ENCODE measurements around the gene MEF2B.

DNA sequence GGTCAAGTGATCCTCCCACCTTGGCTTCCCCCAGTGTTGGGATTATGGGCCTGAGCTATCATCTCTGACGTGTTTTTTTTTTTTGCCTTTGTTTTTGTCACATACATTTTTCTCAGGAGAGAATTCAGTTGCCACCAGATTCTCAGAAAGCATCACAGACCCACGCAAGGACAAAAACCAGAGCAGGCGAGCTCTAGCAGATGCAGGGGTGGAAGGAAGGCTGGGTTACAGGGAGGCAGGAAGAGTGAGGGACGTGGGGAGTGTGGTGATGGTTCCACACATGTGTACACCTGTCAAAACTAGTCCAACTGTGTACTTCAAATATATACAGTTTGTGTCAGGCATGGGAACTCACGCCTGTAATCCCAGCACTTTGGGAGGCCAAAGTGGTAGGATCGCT, 36.1 kb downstream of the MEF2B start:
- TF ChIP-seq, protein P1, sequence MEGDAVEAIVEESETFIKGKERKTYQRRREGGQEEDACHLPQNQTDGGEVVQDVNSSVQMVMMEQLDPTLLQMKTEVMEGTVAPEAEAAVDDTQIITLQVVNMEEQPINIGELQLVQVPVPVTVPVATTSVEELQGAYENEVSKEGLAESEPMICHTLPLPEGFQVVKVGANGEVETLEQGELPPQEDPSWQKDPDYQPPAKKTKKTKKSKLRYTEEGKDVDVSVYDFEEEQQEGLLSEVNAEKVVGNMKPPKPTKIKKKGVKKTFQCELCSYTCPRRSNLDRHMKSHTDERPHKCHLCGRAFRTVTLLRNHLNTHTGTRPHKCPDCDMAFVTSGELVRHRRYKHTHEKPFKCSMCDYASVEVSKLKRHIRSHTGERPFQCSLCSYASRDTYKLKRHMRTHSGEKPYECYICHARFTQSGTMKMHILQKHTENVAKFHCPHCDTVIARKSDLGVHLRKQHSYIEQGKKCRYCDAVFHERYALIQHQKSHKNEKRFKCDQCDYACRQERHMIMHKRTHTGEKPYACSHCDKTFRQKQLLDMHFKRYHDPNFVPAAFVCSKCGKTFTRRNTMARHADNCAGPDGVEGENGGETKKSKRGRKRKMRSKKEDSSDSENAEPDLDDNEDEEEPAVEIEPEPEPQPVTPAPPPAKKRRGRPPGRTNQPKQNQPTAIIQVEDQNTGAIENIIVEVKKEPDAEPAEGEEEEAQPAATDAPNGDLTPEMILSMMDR (IDR thresholded peaks at IDR 0.05; ENCODE audit: low read length), result no peak
- TF ChIP-seq EZH2 (IDR thresholded peaks at IDR 0.05; ENCODE audit: borderline replicate concordance, low read length), result no peak

Measured in OCI-LY1 (cell line).